Left renal pelvis (tissue), 4 donors: ENCODE data around the gene CEBPG. TPM values are rescaled to one million over a fixed set of nuclear protein-coding genes. Genes with fewer than 3 reads are reported as not detected.

Experiments
- DNase-seq, 4 donors: peaks; one replicate each; pipeline ENCODE4 v3.0.0-alpha.2; 2013; ENCODE audit warnings: low read depth in 4 of 4, low spot score in 3 of 4
- polyA plus RNA-seq, 4 donors: library from polyadenylated mRNA; unstranded; fragments of 120-200 nt; gene quantifications; one replicate each; pipeline ENCODE4 v1.2.1, GENCODE V29; 2013; ENCODE audit not compliant: insufficient read length in 4 of 4

Gene CEBPG
- polyA plus RNA-seq, 4 donors = 19.2 to 28.6 (median 23.2) TPM

GRCh38 chr19:33377586-33378475 is 4.3 kb downstream of the CEBPG start:
- no peak for DNase-seq

- no peak for DNase-seq
Measured at GRCh38 chr19:33379151-33379829, 5.8 kb downstream of the CEBPG start.

GRCh38 chr19:33381101-33381500 is 7.6 kb downstream of the CEBPG start:
- no peak for DNase-seq

- DNase-seq = no peak
Measured at GRCh38 chr19:33382006-33382405, 8.5 kb downstream of the CEBPG start.

- no peak for DNase-seq
Measured at GRCh38 chr19:33382982-33383381, 9.5 kb downstream of the CEBPG start.

- no peak for DNase-seq
Measured at GRCh38 chr19:33383720-33384292, 10.3 kb downstream of the CEBPG start.

- DNase-seq = no peak
Measured at GRCh38 chr19:33384983-33385382, 11.5 kb downstream of the CEBPG start.

GRCh38 chr19:33385956-33386355 is 12.4 kb downstream of the CEBPG start:
- DNase-seq = no peak

- no peak for DNase-seq
Measured at GRCh38 chr19:33386361-33386858, 12.9 kb downstream of the CEBPG start.

GRCh38 chr19:33387351-33388230 is 14.1 kb downstream of the CEBPG start:
- no peak for DNase-seq

GRCh38 chr19:33388231-33388724 is 14.8 kb downstream of the CEBPG start:
- no peak for DNase-seq

- no peak for DNase-seq
Measured at GRCh38 chr19:33388725-33389420, 15.4 kb downstream of the CEBPG start.

- DNase-seq = no peak
Measured at GRCh38 chr19:33389421-33390100, 16.1 kb downstream of the CEBPG start.

- DNase-seq = no peak
Measured at GRCh38 chr19:33390101-33390907, 16.8 kb downstream of the CEBPG start.

GRCh38 chr19:33390908-33391630 is 17.6 kb downstream of the CEBPG start:
- DNase-seq = no peak

- DNase-seq = no peak
Measured at GRCh38 chr19:33391631-33392249, 18.2 kb downstream of the CEBPG start.
